Measurements from ENCODE around the gene FLII. TPM values are rescaled to one million over a fixed set of nuclear protein-coding genes. Genes with fewer than 3 reads are reported as not detected.

The FLII gene
- total RNA-seq, 1 donor from 2014 or later, result 280 TPM

GRCh38 chr17:18245038-18245776 lies 13.3 kb downstream of the FLII start:
- no peak for DNase-seq (ENCODE audit: low read depth in 2 of 2)

GRCh38 chr17:18241229-18241871 lies 17.2 kb downstream of the FLII start:
- no peak for DNase-seq (ENCODE audit: low read depth in 2 of 2)

GRCh38 chr17:18240449-18240848 lies 18.1 kb downstream of the FLII start:
- DNase-seq (ENCODE audit: low read depth in 2 of 2), result no peak

GRCh38 chr17:18238299-18238698 lies 20.2 kb downstream of the FLII start:
- DNase-seq (ENCODE audit: low read depth in 2 of 2), result no peak

GRCh38 chr17:18237461-18237860 lies 21.1 kb downstream of the FLII start:
- DNase-seq (ENCODE audit: low read depth in 2 of 2), result no peak

- no peak for DNase-seq (ENCODE audit: low read depth in 2 of 2)
Observed at GRCh38 chr17:18236494-18236893, 22.0 kb downstream of the FLII start.

GRCh38 chr17:18235743-18236256 lies 22.7 kb downstream of the FLII start:
- DNase-seq (ENCODE audit: low read depth in 2 of 2), result peak; percentile 28 to 76

GRCh38 chr17:18234853-18235380 lies 23.6 kb downstream of the FLII start:
- no peak for DNase-seq (ENCODE audit: low read depth in 2 of 2)

- DNase-seq (ENCODE audit: low read depth in 2 of 2), result no peak
Observed at GRCh38 chr17:18233803-18234518, 24.6 kb downstream of the FLII start.

- DNase-seq (ENCODE audit: low read depth in 2 of 2), result no peak
Observed at GRCh38 chr17:18231164-18231563, 27.4 kb downstream of the FLII start.

GRCh38 chr17:18230288-18231141 lies 28.0 kb downstream of the FLII start:
- DNase-seq (ENCODE audit: low read depth in 2 of 2), result no peak

GRCh38 chr17:18229771-18230170 lies 28.8 kb downstream of the FLII start:
- no peak for DNase-seq (ENCODE audit: low read depth in 2 of 2)

- no peak for DNase-seq (ENCODE audit: low read depth in 2 of 2)
Observed at GRCh38 chr17:18229254-18229653, 29.3 kb downstream of the FLII start.

GRCh38 chr17:18228176-18228682 lies 30.3 kb downstream of the FLII start:
- no peak for DNase-seq (ENCODE audit: low read depth in 2 of 2)

GRCh38 chr17:18227635-18228034 lies 30.9 kb downstream of the FLII start:
- no peak for DNase-seq (ENCODE audit: low read depth in 2 of 2)

- DNase-seq (ENCODE audit: low read depth in 2 of 2), result peak in 1 of 2 donors; percentile 11
Observed at GRCh38 chr17:18226284-18226945, 32.1 kb downstream of the FLII start.

- no peak for DNase-seq (ENCODE audit: low read depth in 2 of 2)
Observed at GRCh38 chr17:18225642-18226283, 32.8 kb downstream of the FLII start.

GRCh38 chr17:18225121-18225641 lies 33.4 kb downstream of the FLII start, which contains the start of gene LLGL1:
TSS of gene LLGL1 (plus strand) at chr17:18225635. CDS start at chr17:18225683, 48 bp downstream.
- peak; percentile 84 to 97 for DNase-seq (ENCODE audit: low read depth in 2 of 2)

- DNase-seq (ENCODE audit: low read depth in 2 of 2), result no peak
Observed at GRCh38 chr17:18224387-18225120, 34.0 kb downstream of the FLII start.

All from dermis microvascular lymphatic vessel endothelial cell (primary cell).